Left renal pelvis (tissue), 4 donors: ENCODE data around the gene EHD3. TPM values are rescaled to one million over a fixed set of nuclear protein-coding genes. Genes with fewer than 3 reads are reported as not detected.
A peak's percentile ranks its signal among the peaks of the same experiment; 100 is the strongest.

ENCODE experiments used
- DNase-seq, 4 donors: peaks; one replicate each; pipeline ENCODE4 v3.0.0-alpha.2; 2013; ENCODE audit warnings: low read depth in 4 of 4, low spot score in 3 of 4
- polyA plus RNA-seq, 4 donors: library from polyadenylated mRNA; unstranded; fragments of 120-200 nt; gene quantifications; one replicate each; pipeline ENCODE4 v1.2.1, GENCODE V29; 2013; ENCODE audit not compliant: insufficient read length in 4 of 4

Gene EHD3
- polyA plus RNA-seq, 4 donors = 9.8 to 30.5 (median 24.6) TPM

GRCh38 chr2:31253356-31254131, 19.6 kb downstream of the EHD3 start:
- no peak for DNase-seq

GRCh38 chr2:31254237-31255203, 20.6 kb downstream of the EHD3 start:
- DNase-seq = no peak

- no peak for DNase-seq
Measured at GRCh38 chr2:31255911-31256571, 22.1 kb downstream of the EHD3 start.

- no peak for DNase-seq
Measured at GRCh38 chr2:31256611-31257382, 22.8 kb downstream of the EHD3 start.

- DNase-seq = no peak
Measured at GRCh38 chr2:31258351-31258750, 24.4 kb downstream of the EHD3 start.

GRCh38 chr2:31259075-31259474, 25.1 kb downstream of the EHD3 start:
- DNase-seq = no peak

- no peak for DNase-seq
Measured at GRCh38 chr2:31260870-31261269, 26.9 kb downstream of the EHD3 start.

GRCh38 chr2:31263636-31264190, 29.8 kb downstream of the EHD3 start:
- DNase-seq = no peak

GRCh38 chr2:31265234-31265633, 31.3 kb downstream of the EHD3 start:
- DNase-seq = no peak

GRCh38 chr2:31266804-31267203, 32.9 kb downstream of the EHD3 start:
- DNase-seq = no peak

GRCh38 chr2:31267437-31268120, 33.6 kb downstream of the EHD3 start:
- DNase-seq = no peak

GRCh38 chr2:31268344-31268743, 34.4 kb downstream of the EHD3 start:
- no peak for DNase-seq

GRCh38 chr2:31269087-31269486, 35.1 kb downstream of the EHD3 start:
- DNase-seq = no peak

GRCh38 chr2:31270131-31270530, 36.2 kb downstream of the EHD3 start:
- no peak for DNase-seq

- no peak for DNase-seq
Measured at GRCh38 chr2:31270822-31271231, 36.9 kb downstream of the EHD3 start.

- DNase-seq = no peak
Measured at GRCh38 chr2:31271851-31272267, 37.9 kb downstream of the EHD3 start.

- peak; percentile 27 to 43 (median 38) for DNase-seq
Measured at GRCh38 chr2:31274401-31275075, 40.6 kb downstream of the EHD3 start.

- DNase-seq = no peak
Measured at GRCh38 chr2:31275976-31276375, 42.0 kb downstream of the EHD3 start.

- DNase-seq = no peak
Measured at GRCh38 chr2:31277621-31278020, 43.7 kb downstream of the EHD3 start.
